Left renal cortex interstitium (tissue), 4 donors: ENCODE results near the gene LGALS16. TPM values are rescaled to one million over a fixed set of nuclear protein-coding genes. Genes with fewer than 3 reads are reported as not detected.

Experiments used
- polyA plus RNA-seq, 4 donors: library from polyadenylated mRNA; unstranded; fragments of 120-200 nt; gene quantifications; one replicate each; pipeline ENCODE4 v1.2.1, GENCODE V29; 2013; ENCODE audit not compliant: insufficient read length in 4 of 4

LGALS16 gene
- polyA plus RNA-seq, 4 donors = not detected

Other genes with a start within 250 kb of the LGALS16 start
- 10 to 100 TPM; 18.0 to 77.6 (median 30.0) TPM for gene ZFP36, start 249.1 kb upstream of the LGALS16 start, polyA plus RNA-seq
- gene PLEKHG2, start 243.2 kb upstream of the LGALS16 start, polyA plus RNA-seq = 100 to 1,000 TPM in 2 of 4 donors, 10 to 100 TPM in 2; 56.7 to 139 (median 101) TPM
- gene RPS16, start 220.0 kb upstream of the LGALS16 start, polyA plus RNA-seq = 1,000 to 10,000 TPM; 1,223 to 1,602 (median 1,296) TPM
- 100 to 1,000 TPM; 107 to 161 (median 145) TPM for gene SUPT5H, start 210.3 kb upstream of the LGALS16 start, polyA plus RNA-seq
- gene TIMM50, start 175.1 kb upstream of the LGALS16 start, polyA plus RNA-seq = 10 to 100 TPM; 71.6 to 96.3 (median 87.8) TPM
- under 1 TPM; 0.51 to 0.87 (median 0.67) TPM for gene DLL3, start 157.0 kb upstream of the LGALS16 start, polyA plus RNA-seq
- gene SELENOV, start 140.8 kb upstream of the LGALS16 start, polyA plus RNA-seq = 10 to 100 TPM in 1 of 4 donors, 1 to 10 TPM in 3; 5.0 to 10.1 (median 7.4) TPM
- 1 to 10 TPM; 3.8 to 6.0 (median 5.1) TPM for gene EID2B, start 123.1 kb upstream of the LGALS16 start, polyA plus RNA-seq
- 10 to 100 TPM; 17.7 to 23.1 (median 20.9) TPM for gene EID2, start 115.8 kb upstream of the LGALS16 start, polyA plus RNA-seq
- gene LGALS13, start 53.4 kb upstream of the LGALS16 start, polyA plus RNA-seq = not detected
- gene LGALS14, start 48.6 kb downstream of the LGALS16 start, polyA plus RNA-seq = not detected
- 1 to 10 TPM in 2 of 4 donors, under 1 TPM in 2; 0.65 to 5.1 (median 1.6) TPM for gene CLC, start 82.1 kb downstream of the LGALS16 start, polyA plus RNA-seq
- not detected for gene LEUTX, start 122.9 kb downstream of the LGALS16 start, polyA plus RNA-seq
- 10 to 100 TPM; 29.3 to 44.9 (median 34.2) TPM for gene DYRK1B, start 178.2 kb downstream of the LGALS16 start, polyA plus RNA-seq
- 100 to 1,000 TPM; 328 to 352 (median 339) TPM for gene FBL, start 190.5 kb downstream of the LGALS16 start, polyA plus RNA-seq